Mesothelial cell of epicardium (in vitro differentiated cells): ENCODE data around the gene OR4M1. TPM values are rescaled to one million over a fixed set of nuclear protein-coding genes. Genes with fewer than 3 reads are reported as not detected.
"Not testable (repeated sequence)": the region's sequence is repeated elsewhere in the genome, so short reads cannot be mapped to it uniquely, and the experiment has no call there.

Experiments
- DNase-seq, 2 experiments: peaks; one replicate each; pipeline ENCODE4 v3.0.0; 2021; ENCODE audit warnings: low spot score in 2 of 2; ENCODE audit not compliant: unreplicated experiment in 2 of 2
- H3K27ac Mint-ChIP-seq: 2 replicates; pipeline ENCODE4 v1.8.0; 2021; ENCODE audit warnings: mixed read lengths
- H3K27me3 Mint-ChIP-seq: 2 replicates; pipeline ENCODE4 v1.8.0; 2021; ENCODE audit warnings: low read depth, mixed read lengths
- H3K36me3 Mint-ChIP-seq: 2 replicates; pipeline ENCODE4 v1.8.0; 2021; ENCODE audit warnings: mixed read lengths
- H3K4me1 Mint-ChIP-seq: 2 replicates; pipeline ENCODE4 v1.8.0; 2021; ENCODE audit warnings: mixed read lengths
- H3K4me3 Mint-ChIP-seq: 2 replicates; pipeline ENCODE4 v1.8.0; 2021; ENCODE audit warnings: mild to moderate bottlenecking, moderate library complexity, mixed read lengths
- H3K9me3 Mint-ChIP-seq: 2 replicates; pipeline ENCODE4 v1.8.0; 2021; ENCODE audit warnings: mixed read lengths
- total RNA-seq: library from RNA; stranded (reverse); gene quantifications from 3 replicates; pipeline ENCODE4 v1.2.1, GENCODE V29; 2021
- TF ChIP-seq, protein P1 (sequence below): fragments of 200-600 bp; sonication (generic); IDR thresholded peaks from one replicate; pipeline ENCODE4 v1.5.0; 2021; ENCODE audit warnings: antibody characterized with exemption; ENCODE audit not compliant: unreplicated experiment

Gene OR4M1
- total RNA-seq, 1 donor from 2014 or later, result not detected

DNA sequence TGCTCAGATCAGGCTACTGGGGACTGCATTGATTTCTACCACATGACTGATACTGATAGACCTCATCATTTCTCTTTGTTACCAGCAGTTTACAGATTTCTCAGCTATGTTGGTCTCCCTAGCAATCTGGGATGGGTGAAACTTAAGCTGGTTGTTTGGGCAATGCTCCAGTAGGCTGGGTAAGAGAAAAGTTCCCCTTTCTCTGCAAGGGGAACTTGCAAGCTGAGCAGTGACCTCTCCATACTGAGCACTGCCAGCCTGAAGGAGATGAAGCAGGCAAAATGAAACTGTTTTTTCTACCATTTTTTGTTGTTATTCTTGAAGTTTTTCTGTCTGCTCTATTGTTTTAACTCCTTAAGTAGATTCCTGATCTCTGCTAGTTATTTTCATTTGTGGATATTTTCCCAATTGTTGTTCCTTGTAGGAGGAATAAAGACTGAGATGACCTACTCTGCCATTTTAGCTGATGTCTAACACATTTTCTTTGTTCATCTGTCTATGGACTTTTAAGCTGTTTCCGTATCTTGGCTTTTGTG, 1.3 kb upstream of the OR4M1 start:
- Mint-ChIP-seq H3K4me3 (no peak overlapping the region), H3K4me1 (no peaks in the 10 kb centered on the region), H3K27ac (no peak overlapping the region), H3K27me3 (no peaks in the 10 kb centered on the region), H3K9me3 (peaks cover 88% of the 10 kb centered on the region), H3K36me3 (no peaks in the 10 kb centered on the region)
- DNase-seq, result no peak
- TF ChIP-seq, protein P1, sequence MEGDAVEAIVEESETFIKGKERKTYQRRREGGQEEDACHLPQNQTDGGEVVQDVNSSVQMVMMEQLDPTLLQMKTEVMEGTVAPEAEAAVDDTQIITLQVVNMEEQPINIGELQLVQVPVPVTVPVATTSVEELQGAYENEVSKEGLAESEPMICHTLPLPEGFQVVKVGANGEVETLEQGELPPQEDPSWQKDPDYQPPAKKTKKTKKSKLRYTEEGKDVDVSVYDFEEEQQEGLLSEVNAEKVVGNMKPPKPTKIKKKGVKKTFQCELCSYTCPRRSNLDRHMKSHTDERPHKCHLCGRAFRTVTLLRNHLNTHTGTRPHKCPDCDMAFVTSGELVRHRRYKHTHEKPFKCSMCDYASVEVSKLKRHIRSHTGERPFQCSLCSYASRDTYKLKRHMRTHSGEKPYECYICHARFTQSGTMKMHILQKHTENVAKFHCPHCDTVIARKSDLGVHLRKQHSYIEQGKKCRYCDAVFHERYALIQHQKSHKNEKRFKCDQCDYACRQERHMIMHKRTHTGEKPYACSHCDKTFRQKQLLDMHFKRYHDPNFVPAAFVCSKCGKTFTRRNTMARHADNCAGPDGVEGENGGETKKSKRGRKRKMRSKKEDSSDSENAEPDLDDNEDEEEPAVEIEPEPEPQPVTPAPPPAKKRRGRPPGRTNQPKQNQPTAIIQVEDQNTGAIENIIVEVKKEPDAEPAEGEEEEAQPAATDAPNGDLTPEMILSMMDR, result no peak

DNA sequence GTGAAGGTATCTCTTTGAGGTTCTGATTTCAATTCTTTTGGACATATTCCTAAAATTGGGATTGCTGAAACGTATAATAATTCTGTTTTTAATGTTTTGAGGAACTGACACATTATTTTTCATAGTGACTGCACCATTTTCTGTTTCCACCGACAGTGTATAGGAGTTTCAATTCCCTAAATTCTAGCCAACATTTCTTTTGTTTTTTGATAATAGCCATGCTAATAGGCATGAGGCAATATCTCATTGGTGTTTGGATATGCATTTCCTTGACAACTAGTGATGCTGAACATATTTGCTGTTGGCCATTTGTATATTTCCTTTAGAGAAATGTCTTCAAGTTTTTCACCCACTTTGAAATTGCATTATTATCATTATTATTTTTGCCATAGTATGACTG, 850 bp upstream of the OR4M1 start:
- H3K4me3 Mint-ChIP-seq, H3K4me1 Mint-ChIP-seq, H3K27me3 Mint-ChIP-seq, DNase-seq, H3K27ac Mint-ChIP-seq, H3K36me3 Mint-ChIP-seq: not testable (repeated sequence)
- H3K9me3 Mint-ChIP-seq, result peaks cover 88% of the 10 kb centered on the region

DNA sequence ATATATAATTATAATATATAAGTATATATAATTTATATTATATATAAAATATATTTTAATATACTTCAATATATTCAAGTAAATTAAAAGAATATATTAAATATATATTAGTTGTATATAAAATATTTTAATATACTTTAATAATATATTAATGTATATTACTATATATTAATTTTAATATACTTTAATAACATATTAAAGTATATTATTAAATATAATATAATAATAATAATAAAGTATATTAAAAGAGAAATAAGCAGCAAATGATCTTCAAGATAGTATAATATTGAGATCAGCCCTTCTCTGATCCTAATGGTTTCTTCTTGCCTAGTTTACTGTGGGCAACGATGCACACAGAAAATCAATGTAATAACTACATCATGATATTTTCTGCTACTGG, 2.3 kb downstream of the OR4M1 start:
- Mint-ChIP-seq H3K36me3 (no peaks in the 10 kb centered on the region), H3K4me1 (no peaks in the 10 kb centered on the region), H3K27me3 (no peaks in the 10 kb centered on the region), H3K4me3 (no peak overlapping the region), H3K9me3 (peaks cover 84% of the 10 kb centered on the region), H3K27ac (no peak overlapping the region)
- DNase-seq, result no peak
- TF ChIP-seq, protein P1, result no peak

DNA sequence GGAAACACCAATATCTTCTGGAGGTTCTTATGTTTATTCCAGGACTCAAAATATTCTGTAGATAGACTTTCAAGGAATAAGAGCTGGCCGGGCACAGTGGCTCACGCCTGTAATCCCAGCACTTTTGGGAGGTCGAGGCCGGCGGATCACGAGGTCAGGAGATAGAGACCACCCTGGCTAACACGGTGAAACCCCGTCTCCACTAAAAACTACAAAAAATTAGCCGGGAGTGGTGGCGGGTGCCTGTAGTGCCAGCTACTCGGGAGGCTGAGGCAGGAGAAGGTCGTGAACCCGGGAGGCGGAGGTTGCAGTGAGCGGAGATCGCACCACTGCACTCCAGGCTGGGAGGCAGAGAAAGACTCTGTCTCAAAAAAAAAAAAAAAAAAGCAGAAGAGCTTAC, 12.5 kb downstream of the OR4M1 start:
- DNase-seq, H3K36me3 Mint-ChIP-seq, H3K4me1 Mint-ChIP-seq, H3K4me3 Mint-ChIP-seq, H3K27ac Mint-ChIP-seq, H3K27me3 Mint-ChIP-seq: not testable (repeated sequence)
- peaks cover 36% of the 10 kb centered on the region for H3K9me3 Mint-ChIP-seq

DNA sequence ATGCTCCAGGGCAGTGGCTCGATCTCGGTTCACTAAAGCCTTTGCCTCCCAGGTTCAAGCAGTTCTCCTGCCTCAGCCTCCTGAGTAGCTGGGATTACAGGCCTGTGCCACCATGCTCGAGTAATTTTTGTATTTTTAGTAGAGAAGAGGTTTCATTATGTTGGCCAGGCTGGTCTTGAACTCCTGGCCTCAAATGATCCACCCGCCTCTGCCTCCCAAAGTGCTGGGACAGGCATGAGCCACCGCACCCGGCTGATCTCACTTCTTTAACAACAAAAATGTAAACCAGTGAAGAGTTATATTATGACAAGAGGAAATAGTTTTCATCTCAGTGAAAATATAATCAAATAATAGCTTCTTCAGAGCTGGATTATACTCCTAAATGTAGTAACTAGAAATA, 14.0 kb downstream of the OR4M1 start:
- not testable (repeated sequence) for H3K27ac Mint-ChIP-seq, H3K27me3 Mint-ChIP-seq, H3K36me3 Mint-ChIP-seq, DNase-seq, H3K4me1 Mint-ChIP-seq, H3K4me3 Mint-ChIP-seq
- H3K9me3 Mint-ChIP-seq, result peaks cover 30% of the 10 kb centered on the region

DNA sequence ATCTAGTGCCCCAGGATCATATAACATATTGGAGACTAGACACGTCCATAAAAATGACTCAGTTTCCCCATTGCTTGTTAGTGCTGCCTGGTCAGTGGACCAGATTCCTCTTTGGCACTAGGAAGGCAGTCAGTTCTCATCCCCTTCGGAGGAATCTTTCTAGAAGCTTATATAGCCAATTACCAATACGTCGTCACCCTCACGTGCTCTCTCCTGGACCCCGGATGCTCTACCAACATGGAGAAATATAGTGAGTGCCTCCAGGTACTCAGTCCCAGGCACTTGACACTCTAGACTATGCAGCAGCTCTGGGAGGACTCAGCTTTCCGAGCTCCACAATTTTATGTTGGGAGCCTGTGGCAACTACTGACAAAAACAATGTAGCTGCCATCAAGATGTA, 14.8 kb downstream of the OR4M1 start:
- not testable (repeated sequence) for H3K27me3 Mint-ChIP-seq, DNase-seq, H3K36me3 Mint-ChIP-seq, H3K4me1 Mint-ChIP-seq, H3K27ac Mint-ChIP-seq, H3K4me3 Mint-ChIP-seq
- peaks cover 23% of the 10 kb centered on the region for H3K9me3 Mint-ChIP-seq

DNA sequence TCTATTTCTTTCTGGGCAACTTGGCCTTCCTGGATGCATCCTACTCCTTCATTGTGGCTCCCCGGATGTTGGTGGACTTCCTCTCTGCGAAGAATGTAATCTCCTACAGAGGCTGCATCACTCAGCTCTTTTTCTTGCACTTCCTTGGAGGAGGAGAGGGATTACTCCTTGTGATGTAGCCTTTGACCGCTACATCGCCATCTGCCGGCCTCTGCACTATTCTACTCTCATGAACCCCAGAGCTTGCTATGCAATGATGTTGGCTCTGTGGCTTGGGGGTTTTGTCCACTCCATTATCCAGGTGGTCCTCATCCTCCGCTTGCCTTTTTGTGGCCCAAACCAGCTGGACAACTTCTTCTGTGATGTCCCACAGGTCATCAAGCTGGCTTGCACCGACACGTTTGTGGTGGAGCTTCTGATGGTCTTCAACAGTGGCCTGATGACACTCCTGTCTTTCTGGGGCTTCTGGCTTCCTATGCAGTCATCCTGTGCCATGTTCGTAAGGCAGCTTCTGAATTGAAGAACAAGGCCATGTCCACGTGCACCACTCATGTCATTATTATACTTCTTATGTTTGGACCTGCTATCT, 23.3 kb downstream of the OR4M1 start:
- peaks cover 31% of the 10 kb centered on the region for H3K9me3 Mint-ChIP-seq
- not testable (repeated sequence) for H3K36me3 Mint-ChIP-seq, H3K4me3 Mint-ChIP-seq

GRCh38 chr14:19799880-19800279, 26.6 kb downstream of the OR4M1 start:
- TF ChIP-seq, protein P1, result no peak
- Mint-ChIP-seq H3K4me3 (no peak overlapping the region), H3K27ac (no peak overlapping the region), H3K27me3 (no peaks in the 10 kb centered on the region), H3K36me3 (no peaks in the 10 kb centered on the region), H3K9me3 (peaks cover 34% of the 10 kb centered on the region), H3K4me1 (no peaks in the 10 kb centered on the region)
- DNase-seq, result no peak

More for the DNA sequence above, 23.3 kb downstream of the OR4M1 start:
- DNase-seq, H3K27ac Mint-ChIP-seq, H3K27me3 Mint-ChIP-seq, H3K4me1 Mint-ChIP-seq: not testable (repeated sequence)
